Epithelial cell of proximal tubule (primary cell): ENCODE measurements around the gene ARPC1A. TPM values are rescaled to one million over a fixed set of nuclear protein-coding genes. Genes with fewer than 3 reads are reported as not detected.

Experiments used
- DNase-seq: peaks from one replicate; pipeline ENCODE4 v3.0.0-alpha.2; 2011; ENCODE audit warnings: low read depth
- H3K4me3 ChIP-seq: 2 replicates; pipeline ENCODE4 v1.5.1; 2011; ENCODE audit warnings: low read depth, mild to moderate bottlenecking, low read length
- CTCF ChIP-seq: conservative IDR thresholded peaks from 2 replicates; pipeline ENCODE4 v1.5.1; 2012; ENCODE audit warnings: low read depth, mild to moderate bottlenecking, low read length
- total RNA-seq: library from RNA; depleted of rRNA; stranded (reverse); fragments of >200 nt; gene quantifications from 2 replicates; pipeline ENCODE4 v1.2.3, GENCODE V29; 2015

The ARPC1A gene
- total RNA-seq, 1 donor from 2014 or later: 198 TPM

DNA sequence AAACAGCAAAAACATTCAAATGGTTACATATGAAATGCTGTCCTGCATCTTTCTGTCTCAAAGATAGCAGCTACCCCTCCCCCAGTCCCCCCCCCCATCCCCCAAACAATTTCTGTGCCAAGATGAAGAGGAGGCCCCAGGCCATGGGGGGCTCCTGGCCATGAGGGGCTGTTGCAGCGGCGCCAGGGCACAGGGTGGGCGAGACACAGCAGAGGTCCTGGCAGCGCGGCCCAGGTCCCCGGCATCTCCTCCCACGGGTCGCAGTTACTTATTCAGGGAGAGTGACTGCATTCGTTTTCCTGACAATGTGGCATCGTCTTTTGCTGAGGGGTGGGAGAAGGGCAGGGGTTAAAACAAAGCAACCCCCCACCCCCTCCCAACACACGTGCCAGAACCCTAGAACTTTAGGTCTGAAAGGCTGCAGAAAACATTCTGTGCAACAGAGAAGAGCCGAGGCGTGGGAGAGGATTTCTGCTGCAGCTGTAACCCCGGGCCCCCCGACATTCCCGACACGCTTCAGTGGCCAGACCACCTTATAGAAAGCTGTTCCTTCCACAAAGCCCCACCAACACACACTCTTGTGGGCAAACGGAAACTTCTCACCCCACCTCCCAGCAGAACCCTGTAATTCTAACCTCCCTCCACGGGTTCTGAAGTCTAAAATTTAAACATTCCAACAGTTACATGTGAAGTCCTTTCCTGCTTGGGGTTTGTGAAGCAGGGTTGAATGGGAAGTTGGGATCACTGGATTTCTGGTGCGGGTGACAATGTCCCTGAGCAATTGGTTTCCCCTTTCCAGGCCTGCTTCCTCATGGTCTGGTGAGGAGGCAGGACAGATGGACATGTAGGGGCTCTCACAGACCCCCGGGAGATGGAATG is 71.0 kb downstream of the ARPC1A start:
- no peak for TF ChIP-seq CTCF
- no peak overlapping the region for H3K4me3 ChIP-seq

GRCh38 chr7:99397297-99397983 is 71.7 kb downstream of the ARPC1A start:
- no peak for TF ChIP-seq CTCF
- no peak for DNase-seq

More for the DNA sequence above, 71.0 kb downstream of the ARPC1A start:
- no peak for DNase-seq

DNA sequence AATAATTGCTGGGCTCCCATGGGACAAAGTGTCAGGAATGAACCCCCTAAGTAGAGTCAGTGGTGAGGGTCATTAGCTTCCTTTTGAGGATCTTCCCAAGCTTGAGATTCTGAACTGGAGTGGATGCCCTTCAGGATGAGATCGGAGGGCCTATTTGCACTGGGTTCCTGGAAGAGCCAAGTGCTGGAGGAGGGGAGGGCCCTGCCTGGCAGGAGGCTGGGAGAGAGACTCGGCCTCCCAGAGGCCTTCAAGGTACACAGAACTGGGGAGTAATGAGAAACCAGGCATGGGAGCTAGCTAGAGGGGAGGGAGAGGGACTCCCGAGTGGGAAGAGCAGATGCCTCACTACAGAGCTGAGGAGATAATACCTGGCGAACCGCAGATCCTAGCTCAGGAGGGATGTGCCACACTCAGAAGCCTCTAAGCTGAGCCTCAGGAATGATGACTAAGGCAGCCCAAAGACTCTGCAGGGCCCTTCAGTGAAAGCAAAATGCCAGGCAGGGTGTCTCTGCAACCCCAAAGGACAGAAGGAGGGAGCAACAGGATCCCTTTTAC is 73.3 kb downstream of the ARPC1A start:
- no peak for TF ChIP-seq CTCF
- no peak for DNase-seq
- no peak overlapping the region for H3K4me3 ChIP-seq

More at GRCh38 chr7:99397297-99397983, 71.7 kb downstream of the ARPC1A start:
- no peak overlapping the region for H3K4me3 ChIP-seq

- no peak for DNase-seq
- TF ChIP-seq CTCF: no peak
- H3K4me3 ChIP-seq: no peak overlapping the region
These were observed 73.9 kb downstream of the ARPC1A start for GRCh38 chr7:99399597-99399996.

GRCh38 chr7:99402854-99403253 is 77.2 kb downstream of the ARPC1A start:
- no peak overlapping the region for H3K4me3 ChIP-seq
- DNase-seq: no peak
- TF ChIP-seq CTCF: no peak

DNA sequence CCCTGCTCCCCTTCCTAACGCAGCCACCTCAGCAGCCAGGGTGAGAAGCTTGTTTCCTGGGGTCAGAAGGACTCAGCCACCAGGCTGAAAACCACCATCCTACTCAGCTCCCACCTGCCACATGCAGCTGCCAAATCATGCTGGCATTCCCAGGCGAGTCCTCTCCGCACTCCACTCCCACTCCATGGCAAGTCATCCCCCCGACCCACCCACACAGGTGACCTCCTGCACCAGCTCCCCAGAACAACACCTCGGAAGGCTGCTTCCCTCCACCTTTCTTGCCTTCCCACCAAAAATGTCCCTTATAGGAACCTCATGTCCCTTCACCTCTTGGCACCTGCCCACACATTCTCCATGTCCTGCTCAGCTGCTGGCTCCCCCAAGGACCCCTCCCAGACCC is 78.1 kb downstream of the ARPC1A start:
- no peak for TF ChIP-seq CTCF

More for the DNA sequence above, 78.1 kb downstream of the ARPC1A start:
- DNase-seq: no peak
- H3K4me3 ChIP-seq: no peak overlapping the region
